Stomach (tissue), 4 donors: ENCODE measurements around the gene ATOH8.

ENCODE experiments used
- CTCF ChIP-seq, 7 experiments: fragments of 450-650 bp in 4 of 7; fragments of 200-600 bp in 3 of 7; sonication (generic) in 3 of 7; IDR thresholded peaks; one replicate each; pipeline ENCODE4 v1.5.1; 2016 to 2019; ENCODE audit warnings: antibody characterized with exemption in 7 of 7, control low read depth in 2 of 7, mild to moderate bottlenecking in 1 of 7
- EP300 ChIP-seq: sonication (generic); formaldehyde crosslinking; IDR thresholded peaks from one replicate; pipeline ENCODE4 v1.6.1; 2017; ENCODE audit warnings: antibody characterized with exemption

DNA sequence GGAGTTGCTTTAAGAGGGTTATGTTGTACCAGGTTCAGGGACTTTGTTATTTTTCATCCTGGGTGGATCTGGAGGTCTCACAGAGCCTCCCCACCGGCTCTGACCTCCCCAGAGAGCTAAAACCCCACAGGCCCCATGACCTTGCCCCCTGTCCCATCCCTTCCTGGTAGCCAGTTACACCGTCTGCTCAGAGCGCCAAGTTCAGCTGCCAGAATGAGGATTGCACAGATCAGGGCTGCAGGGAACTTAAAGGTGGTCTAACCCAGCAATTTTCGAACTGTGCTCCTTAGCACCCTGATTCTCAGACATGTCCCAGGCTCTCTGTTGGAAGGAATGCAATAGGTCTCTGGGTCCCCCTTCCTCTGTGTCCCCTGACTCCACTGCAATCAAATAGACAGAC lies 32.1 kb downstream of the ATOH8 start:
- no peak for TF ChIP-seq CTCF (IDR thresholded peaks at IDR 0.05)
- no peak for TF ChIP-seq EP300
